Neural cell (in vitro differentiated cells): ENCODE data around the gene XPO4.

Source experiments
- EP300 ChIP-seq: fragments of 450-650 bp; conservative IDR thresholded peaks from 2 replicates; pipeline ENCODE4 v1.6.1; 2014; ENCODE audit warnings: antibody characterized with exemption, mild to moderate bottlenecking, moderate library complexity; ENCODE audit not compliant: poor library complexity, severe bottlenecking
- EZH2 ChIP-seq: fragments of 200-600, 300-800 bp; shearing (Covaris generic), sonication (generic); IDR thresholded peaks from 2 replicates; pipeline ENCODE4 v1.6.1; 2014; ENCODE audit warnings: antibody characterized with exemption, low read length, borderline replicate concordance, mild to moderate bottlenecking; ENCODE audit not compliant: insufficient read depth, poor library complexity, severe bottlenecking
- MXI1 ChIP-seq: fragments of 450-650 bp; conservative IDR thresholded peaks from 2 replicates; pipeline ENCODE4 v1.6.1; 2014; ENCODE audit warnings: antibody characterized with exemption, mild to moderate bottlenecking; ENCODE audit not compliant: poor library complexity, severe bottlenecking
- POLR2AphosphoS5 ChIP-seq: IDR thresholded peaks from 2 replicates; pipeline ENCODE4 v1.6.1; 2012
- RAD21 ChIP-seq: fragments of 450-650 bp; conservative IDR thresholded peaks from 2 replicates; pipeline ENCODE4 v1.6.1; 2014; ENCODE audit warnings: antibody characterized with exemption, mild to moderate bottlenecking, moderate library complexity
- REST ChIP-seq: IDR thresholded peaks from 2 replicates; pipeline ENCODE4 v1.6.1; 2012; ENCODE audit warnings: borderline replicate concordance
- TF ChIP-seq, protein P1 (sequence below): fragments of 450-650 bp; IDR thresholded peaks from 2 replicates; pipeline ENCODE4 v1.5.1; 2014; ENCODE audit warnings: antibody characterized with exemption, mild to moderate bottlenecking, moderate library complexity; ENCODE audit not compliant: poor library complexity, severe bottlenecking

DNA sequence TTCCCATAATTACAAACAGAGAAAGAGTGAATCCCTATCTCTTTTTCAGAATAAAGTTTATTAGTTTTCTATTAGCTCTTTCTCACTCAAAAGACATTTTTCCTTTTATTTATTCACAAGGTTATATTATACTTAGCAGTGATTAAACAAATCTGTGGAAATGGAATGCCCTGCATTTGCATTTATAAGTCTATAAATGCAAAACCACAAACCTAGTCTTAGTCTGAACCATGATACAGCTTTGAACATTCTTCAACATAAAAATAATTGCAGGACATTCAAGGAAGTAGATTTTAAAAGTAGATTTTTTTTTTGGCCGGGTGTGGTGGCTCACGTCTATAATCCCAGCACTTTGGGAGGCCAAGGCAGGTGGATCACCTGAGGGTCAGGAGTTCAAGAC is 8.3 kb downstream of the XPO4 start:
- TF ChIP-seq, protein P1, sequence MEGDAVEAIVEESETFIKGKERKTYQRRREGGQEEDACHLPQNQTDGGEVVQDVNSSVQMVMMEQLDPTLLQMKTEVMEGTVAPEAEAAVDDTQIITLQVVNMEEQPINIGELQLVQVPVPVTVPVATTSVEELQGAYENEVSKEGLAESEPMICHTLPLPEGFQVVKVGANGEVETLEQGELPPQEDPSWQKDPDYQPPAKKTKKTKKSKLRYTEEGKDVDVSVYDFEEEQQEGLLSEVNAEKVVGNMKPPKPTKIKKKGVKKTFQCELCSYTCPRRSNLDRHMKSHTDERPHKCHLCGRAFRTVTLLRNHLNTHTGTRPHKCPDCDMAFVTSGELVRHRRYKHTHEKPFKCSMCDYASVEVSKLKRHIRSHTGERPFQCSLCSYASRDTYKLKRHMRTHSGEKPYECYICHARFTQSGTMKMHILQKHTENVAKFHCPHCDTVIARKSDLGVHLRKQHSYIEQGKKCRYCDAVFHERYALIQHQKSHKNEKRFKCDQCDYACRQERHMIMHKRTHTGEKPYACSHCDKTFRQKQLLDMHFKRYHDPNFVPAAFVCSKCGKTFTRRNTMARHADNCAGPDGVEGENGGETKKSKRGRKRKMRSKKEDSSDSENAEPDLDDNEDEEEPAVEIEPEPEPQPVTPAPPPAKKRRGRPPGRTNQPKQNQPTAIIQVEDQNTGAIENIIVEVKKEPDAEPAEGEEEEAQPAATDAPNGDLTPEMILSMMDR: no peak
- TF ChIP-seq EP300 (no peak), MXI1 (no peak), EZH2 (no peak), REST (no peak), POLR2AphosphoS5 (no peak), RAD21 (no peak)
